Measurements from ENCODE around the gene OR13A1. TPM values are rescaled to one million over a fixed set of nuclear protein-coding genes. Genes with fewer than 3 reads are reported as not detected.

Gene OR13A1
- total RNA-seq, 2 experiments from 2014 or later = not detected

DNA sequence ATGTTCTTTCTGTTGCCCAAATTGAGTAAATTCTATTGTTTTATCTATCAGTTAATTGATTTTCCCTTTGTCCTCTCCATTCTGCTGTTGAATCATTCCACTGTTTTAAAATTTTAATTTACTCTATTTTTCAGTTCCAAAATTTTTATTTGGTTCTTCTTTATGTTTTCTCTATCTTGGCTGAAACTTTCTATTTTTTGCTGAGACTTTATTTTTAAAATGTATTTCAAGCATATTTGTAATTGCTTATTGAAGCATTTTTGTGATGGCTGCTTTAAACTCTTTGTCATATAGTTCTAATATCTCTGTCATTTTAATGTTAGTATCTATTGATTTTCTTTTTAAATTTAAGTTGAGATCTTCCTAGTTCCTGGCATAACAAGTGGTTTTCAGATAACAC is 60.5 kb downstream of the OR13A1 start:
- no peak overlapping the region for H3K4me3 Mint-ChIP-seq
- no peaks in the 10 kb centered on the region for H3K9me3 Mint-ChIP-seq
- TF ChIP-seq, protein P1, sequence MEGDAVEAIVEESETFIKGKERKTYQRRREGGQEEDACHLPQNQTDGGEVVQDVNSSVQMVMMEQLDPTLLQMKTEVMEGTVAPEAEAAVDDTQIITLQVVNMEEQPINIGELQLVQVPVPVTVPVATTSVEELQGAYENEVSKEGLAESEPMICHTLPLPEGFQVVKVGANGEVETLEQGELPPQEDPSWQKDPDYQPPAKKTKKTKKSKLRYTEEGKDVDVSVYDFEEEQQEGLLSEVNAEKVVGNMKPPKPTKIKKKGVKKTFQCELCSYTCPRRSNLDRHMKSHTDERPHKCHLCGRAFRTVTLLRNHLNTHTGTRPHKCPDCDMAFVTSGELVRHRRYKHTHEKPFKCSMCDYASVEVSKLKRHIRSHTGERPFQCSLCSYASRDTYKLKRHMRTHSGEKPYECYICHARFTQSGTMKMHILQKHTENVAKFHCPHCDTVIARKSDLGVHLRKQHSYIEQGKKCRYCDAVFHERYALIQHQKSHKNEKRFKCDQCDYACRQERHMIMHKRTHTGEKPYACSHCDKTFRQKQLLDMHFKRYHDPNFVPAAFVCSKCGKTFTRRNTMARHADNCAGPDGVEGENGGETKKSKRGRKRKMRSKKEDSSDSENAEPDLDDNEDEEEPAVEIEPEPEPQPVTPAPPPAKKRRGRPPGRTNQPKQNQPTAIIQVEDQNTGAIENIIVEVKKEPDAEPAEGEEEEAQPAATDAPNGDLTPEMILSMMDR (IDR thresholded peaks at IDR 0.05) = no peak
- no peaks in the 10 kb centered on the region for H3K36me3 Mint-ChIP-seq (ENCODE audit: low read depth)
- DNase-seq = no peak
- peaks cover 3% of the 10 kb centered on the region for H3K27me3 Mint-ChIP-seq
- H3K4me1 Mint-ChIP-seq (ENCODE audit: low read depth) = peaks cover 8% of the 10 kb centered on the region
- intact Hi-C loops (cut with micrococcal nuclease) = loop anchor here (5.0 kb wide), 1 partner anchor 417 kb away; the partner anchor contains the start of gene ZFAND4
- no peak for ATAC-seq
- CTCF ChIA-PET = interaction anchor here (1.8 kb wide), 1 partner anchor 20 kb away, joined by 6 read pairs; no protein-coding TSS in a partner anchor
- H3K27ac Mint-ChIP-seq = no peak overlapping the region
- POLR2A ChIA-PET = no interaction called here

DNA sequence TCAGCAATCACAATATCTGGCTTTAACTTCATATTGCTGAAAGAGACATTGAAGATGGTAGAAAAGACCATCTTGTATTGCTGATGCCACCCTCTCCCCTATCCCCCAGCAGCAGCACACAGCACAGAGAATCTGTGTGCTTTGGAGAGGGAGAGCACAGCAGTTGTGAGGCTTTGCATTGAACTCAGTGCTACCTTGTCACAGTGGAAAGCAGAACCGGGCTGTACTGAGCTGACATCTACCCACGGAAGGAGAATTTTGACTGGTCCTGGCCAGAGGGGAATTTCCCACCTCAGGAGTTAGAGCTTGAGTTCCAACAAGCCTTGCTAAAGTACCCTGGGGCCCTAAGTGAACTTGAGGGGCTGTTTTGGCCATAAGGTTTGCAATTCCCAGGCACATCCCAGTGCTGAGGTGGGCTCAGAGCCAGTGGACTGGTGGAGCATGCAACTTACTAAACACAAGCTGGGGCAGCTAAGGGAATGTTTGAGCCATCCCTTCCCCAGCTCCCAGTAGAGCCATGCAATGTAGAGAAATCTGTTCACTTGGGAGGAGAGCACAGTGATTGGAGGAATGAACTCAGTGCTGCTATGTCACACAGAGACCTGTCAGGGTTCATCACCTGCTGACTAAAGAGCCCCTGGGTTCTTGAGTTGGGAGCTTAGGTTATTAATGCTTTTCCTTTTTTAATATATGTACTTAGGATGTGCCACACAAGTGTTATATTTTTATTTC is 62.1 kb downstream of the OR13A1 start:
- TF ChIP-seq, protein P1 (IDR thresholded peaks at IDR 0.05) = no peak
- Mint-ChIP-seq H3K9me3 (no peaks in the 10 kb centered on the region), H3K4me3 (no peak overlapping the region), H3K4me1 (ENCODE audit: low read depth) (peaks cover 8% of the 10 kb centered on the region), H3K27me3 (peaks cover 5% of the 10 kb centered on the region), H3K27ac (no peak overlapping the region), H3K36me3 (ENCODE audit: low read depth) (no peaks in the 10 kb centered on the region)
- ATAC-seq = peak; percentile 61
- intact Hi-C loops (cut with micrococcal nuclease) = loop anchor here (5.0 kb wide), 1 partner anchor 419 kb away; the partner anchor contains the start of gene ZFAND4
- ChIA-PET POLR2A (no interaction called here), CTCF (interaction anchor here (1.8 kb wide), 1 partner anchor 18 kb away, joined by 6 read pairs; no protein-coding TSS in a partner anchor)
- DNase-seq = peak; percentile 26

Other genes with a start within 250 kb of the OR13A1 start
- gene ALOX5, start 58.6 kb upstream of the OR13A1 start, total RNA-seq = under 1 TPM; 0.56 to 0.60 TPM

Measured in activated CD8-positive, alpha-beta T cell treated with anti-CD3 and anti-CD28 coated beads for 36 hours (primary cell).